OCI-LY7 (cell line): ENCODE measurements around the gene SLC6A16. TPM values are rescaled to one million over a fixed set of nuclear protein-coding genes. Genes with fewer than 3 reads are reported as not detected.

ENCODE experiments used
- BruUV-seq: library from RNA; stranded (reverse); fragments of 400-500 nt; replicated peaks from 2 replicates; lab custom pipeline; 2021; lab: Mats Ljungman, UMichigan
- CTCF ChIA-PET: fragments of 300-600 bp; sonication (Branson Sonifier 250); formaldehyde crosslinking; loops from one replicate; lab custom pipeline; 2022; ENCODE audit warnings: antibody characterized with exemption; ENCODE audit not compliant: unreplicated experiment; lab: Charles Lee
- POLR2A ChIA-PET: fragments of 300-600 bp; sonication (Branson Sonifier 250); formaldehyde crosslinking; loops from one replicate; lab custom pipeline; 2022; ENCODE audit warnings: antibody characterized with exemption; lab: Charles Lee
- DNase-seq: peaks from one replicate; pipeline ENCODE4 v3.0.0-alpha.2; 2015; ENCODE audit warnings: low spot score
- H2AFZ ChIP-seq: fragments of 200-600 bp; sonication (generic), shearing (Covaris generic); 2 replicates; pipeline ENCODE4 v1.6.1; 2014; ENCODE audit warnings: mild to moderate bottlenecking, antibody characterized with exemption, low read length, moderate library complexity
- H3K27ac ChIP-seq: fragments of 200-600 bp; sonication (generic); 2 replicates; pipeline ENCODE4 v1.5.1; 2014; ENCODE audit warnings: mixed run types, low read depth, mild to moderate bottlenecking, moderate library complexity, low read length, inconsistent platforms; ENCODE audit not compliant: poor library complexity, severe bottlenecking
- H3K36me3 ChIP-seq: fragments of 200-600 bp; sonication (generic); 2 replicates; pipeline ENCODE4 v1.6.1; 2014; ENCODE audit warnings: mild to moderate bottlenecking, antibody characterized with exemption, low read length, moderate library complexity, mixed read lengths; ENCODE audit not compliant: insufficient read depth
- H3K4me1 ChIP-seq: fragments of 200-600 bp; sonication (generic); 2 replicates; pipeline ENCODE4 v1.5.1; 2014; ENCODE audit warnings: mild to moderate bottlenecking, low read length; ENCODE audit not compliant: insufficient read depth, poor library complexity, severe bottlenecking
- H3K4me2 ChIP-seq: fragments of 200-600 bp; sonication (generic); 2 replicates; pipeline ENCODE4 v1.6.1; 2014; ENCODE audit warnings: mild to moderate bottlenecking, low read length
- H3K4me3 ChIP-seq: fragments of 200-600 bp; sonication (generic); 2 replicates; pipeline ENCODE4 v1.5.1; 2014; ENCODE audit warnings: mild to moderate bottlenecking, low read depth, low read length; ENCODE audit not compliant: poor library complexity, severe bottlenecking
- H3K79me2 ChIP-seq: fragments of 200-600 bp; sonication (generic); 2 replicates; pipeline ENCODE4 v1.6.1; 2016; ENCODE audit warnings: low read depth, mild to moderate bottlenecking, low read length, moderate library complexity, mixed read lengths; ENCODE audit not compliant: insufficient read depth
- H3K9me2 ChIP-seq: fragments of 200-600 bp; sonication (generic); 2 replicates; pipeline ENCODE4 v1.6.1; 2016; ENCODE audit warnings: mild to moderate bottlenecking, low read length, mixed read lengths; ENCODE audit not compliant: insufficient read depth
- H3K9me3 ChIP-seq: fragments of 200-600 bp; sonication (generic); 2 replicates; pipeline ENCODE4 v1.6.1; 2014; ENCODE audit warnings: mild to moderate bottlenecking, mixed run types, low read length, mixed read lengths
- H4K20me1 ChIP-seq: fragments of 200-600 bp; sonication (generic); 2 replicates; pipeline ENCODE4 v1.6.1; 2014; ENCODE audit warnings: mild to moderate bottlenecking, antibody characterized with exemption, low read length, moderate library complexity, mixed read lengths; ENCODE audit not compliant: insufficient read depth
- EZH2phosphoT487 ChIP-seq: fragments of 200-600 bp; sonication (generic); IDR thresholded peaks from 2 replicates; pipeline ENCODE4 v1.6.1; 2018; ENCODE audit warnings: low read depth, borderline replicate concordance, mild to moderate bottlenecking, mixed run types, antibody characterized with exemption, low read length, moderate library complexity, mixed read lengths
- intact Hi-C: fragments of 100-400 bp; cut with micrococcal nuclease; formaldehyde crosslinking; loops from one replicate; pipeline ENCODE4 v1.10.0; 2022; ENCODE audit not compliant: unreplicated experiment
- total RNA-seq, 2 experiments: library from RNA; depleted of rRNA in 1 of 2; stranded (reverse); fragments of >200 nt in 1 of 2; shearing (Covaris generic) in 1 of 2; gene quantifications; 2 replicates each; pipeline ENCODE4 v1.2.3, GENCODE V29; 2014 to 2022
- TF ChIP-seq, protein P1 (sequence below): fragments of 200-600 bp; sonication (generic); conservative IDR thresholded peaks from 2 replicates; pipeline ENCODE4 v1.5.1; 2014; ENCODE audit warnings: mild to moderate bottlenecking, antibody characterized with exemption, low read length, moderate library complexity, mixed read lengths

The SLC6A16 gene
- total RNA-seq, 2 experiments from 2014 or later: 2.8 to 15.8 TPM

- Histone ChIP-seq H3K4me3 (peak overlapping the region; percentile 76), H3K27ac (peak overlapping the region; percentile 98), H3K4me1 (peaks cover 64% of the 10 kb centered on the region)
Observed at GRCh38 chr19:49338691-49339300, 13.8 kb upstream of the SLC6A16 start.

DNA sequence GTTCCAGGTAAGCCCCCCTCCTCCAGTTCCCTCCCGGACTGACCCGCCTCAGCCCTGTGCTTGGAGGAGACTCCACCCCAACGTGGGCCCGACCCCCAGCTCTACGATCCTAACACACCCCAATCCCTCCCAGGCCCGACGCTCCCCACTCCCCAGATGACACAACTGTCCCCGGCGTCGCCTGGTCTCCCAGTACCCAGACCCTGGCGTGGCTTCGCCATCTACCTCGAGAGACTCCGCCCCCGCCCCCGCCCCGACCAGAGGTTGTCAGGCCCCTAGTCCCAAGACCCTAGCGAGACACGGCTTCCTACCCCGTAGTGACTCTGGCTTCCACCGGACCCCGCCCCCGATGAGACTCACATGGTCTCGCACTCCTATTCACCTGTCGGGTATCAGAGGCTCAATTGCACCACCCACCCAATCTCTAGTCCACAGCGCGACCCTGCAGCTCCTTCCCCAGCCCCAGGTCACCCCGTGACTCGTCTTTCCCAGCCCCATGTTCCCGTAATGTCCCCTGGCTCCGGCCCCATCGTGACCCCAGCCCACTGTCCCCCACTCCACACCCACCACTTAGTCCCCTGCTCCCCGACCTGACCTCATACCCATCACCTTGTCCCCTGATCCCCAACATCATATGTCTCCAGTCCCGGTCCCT, 13.2 kb upstream of the SLC6A16 start:
- Histone ChIP-seq H4K20me1 (peaks cover 10% of the 10 kb centered on the region; the same call in 1 of the 2 replicates), H3K9me3 (no peaks in the 10 kb centered on the region), H3K4me3 (peak overlapping the region; percentile 76), H3K79me2 (peaks cover 37% of the 10 kb centered on the region), H3K4me1 (peaks cover 69% of the 10 kb centered on the region), H3K9me2 (no peaks in the 10 kb centered on the region), H3K36me3 (peaks cover 63% of the 10 kb centered on the region), H3K27ac (peak overlapping the region; percentile 98), H2AFZ (no peak overlapping the region), H3K4me2 (peak overlapping the region; percentile 100)
- peak; percentile 69 for DNase-seq
- ChIA-PET POLR2A (interaction anchor here (0.6 to 1.9 kb wide), 4 partner anchors 10 to 65 kb away, joined by 3 to 4 read pairs (median 4); partner anchors contain the start of gene KASH5), CTCF (no interaction called here)
- no TSS peak for BruUV-seq
- intact Hi-C loops: loop anchor here (10.0 kb wide), 1 partner anchor 107 kb away; the partner anchor contains the start of gene SLC17A7
- TF ChIP-seq, protein P1, sequence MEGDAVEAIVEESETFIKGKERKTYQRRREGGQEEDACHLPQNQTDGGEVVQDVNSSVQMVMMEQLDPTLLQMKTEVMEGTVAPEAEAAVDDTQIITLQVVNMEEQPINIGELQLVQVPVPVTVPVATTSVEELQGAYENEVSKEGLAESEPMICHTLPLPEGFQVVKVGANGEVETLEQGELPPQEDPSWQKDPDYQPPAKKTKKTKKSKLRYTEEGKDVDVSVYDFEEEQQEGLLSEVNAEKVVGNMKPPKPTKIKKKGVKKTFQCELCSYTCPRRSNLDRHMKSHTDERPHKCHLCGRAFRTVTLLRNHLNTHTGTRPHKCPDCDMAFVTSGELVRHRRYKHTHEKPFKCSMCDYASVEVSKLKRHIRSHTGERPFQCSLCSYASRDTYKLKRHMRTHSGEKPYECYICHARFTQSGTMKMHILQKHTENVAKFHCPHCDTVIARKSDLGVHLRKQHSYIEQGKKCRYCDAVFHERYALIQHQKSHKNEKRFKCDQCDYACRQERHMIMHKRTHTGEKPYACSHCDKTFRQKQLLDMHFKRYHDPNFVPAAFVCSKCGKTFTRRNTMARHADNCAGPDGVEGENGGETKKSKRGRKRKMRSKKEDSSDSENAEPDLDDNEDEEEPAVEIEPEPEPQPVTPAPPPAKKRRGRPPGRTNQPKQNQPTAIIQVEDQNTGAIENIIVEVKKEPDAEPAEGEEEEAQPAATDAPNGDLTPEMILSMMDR: no peak
- no peak for TF ChIP-seq EZH2phosphoT487

More at GRCh38 chr19:49338691-49339300, 13.8 kb upstream of the SLC6A16 start:
- peaks cover 10% of the 10 kb centered on the region; the same call in 1 of the 2 replicates for H4K20me1 ChIP-seq
- peaks cover 65% of the 10 kb centered on the region for H3K36me3 ChIP-seq
- H3K9me2 ChIP-seq: no peaks in the 10 kb centered on the region
- peak; percentile 94 for DNase-seq
- H3K79me2 ChIP-seq: peaks cover 37% of the 10 kb centered on the region
- POLR2A ChIA-PET: interaction anchor here (1.1 to 1.7 kb wide), 2 partner anchors 10 to 52 kb away, joined by 3 to 4 read pairs; no protein-coding TSS in a partner anchor
- CTCF ChIA-PET: no interaction called here
- TF ChIP-seq, protein P1: 0 out of 2 replicates have a peak, but pooled peaks have one; percentile 13
- TF ChIP-seq EZH2phosphoT487: no peak
- H3K9me3 ChIP-seq: no peaks in the 10 kb centered on the region
- BruUV-seq: no TSS peak
- H3K4me2 ChIP-seq: peak overlapping the region; percentile 100
- H2AFZ ChIP-seq: no peak overlapping the region
- intact Hi-C loops: loop anchor here (10.0 kb wide), 1 partner anchor 106 kb away; the partner anchor contains the start of gene SLC17A7
